Trophoblast cell (in vitro differentiated cells and primary cell): ENCODE measurements around the gene PERM1.

Experiments
- DNase-seq, 2 donors: peaks; one replicate each; pipeline ENCODE4 v3.0.0-alpha.2; 2016
- H2AFZ ChIP-seq: 2 replicates; pipeline ENCODE4 v1.6.1; 2013; ENCODE audit warnings: low read length, moderate library complexity, mild to moderate bottlenecking; ENCODE audit not compliant: insufficient read depth, poor library complexity
- H2AK5ac ChIP-seq: 2 replicates; pipeline ENCODE4 v1.6.1; 2013; ENCODE audit warnings: mild to moderate bottlenecking, low read length
- H2BK120ac ChIP-seq: 2 replicates; pipeline ENCODE4 v1.6.1; 2013; ENCODE audit warnings: low read length, mild to moderate bottlenecking, moderate library complexity; ENCODE audit not compliant: insufficient read depth, poor library complexity
- H2BK12ac ChIP-seq: 2 replicates; pipeline ENCODE4 v1.6.1; 2013; ENCODE audit warnings: mild to moderate bottlenecking, low read length, moderate library complexity
- H2BK5ac ChIP-seq: 2 replicates; pipeline ENCODE4 v1.6.1; 2013; ENCODE audit warnings: low read length, low read depth, moderate library complexity, mild to moderate bottlenecking; ENCODE audit not compliant: poor library complexity
- H3K14ac ChIP-seq: 2 replicates; pipeline ENCODE4 v1.6.1; 2013; ENCODE audit warnings: mild to moderate bottlenecking, low read length
- H3K18ac ChIP-seq: 2 replicates; pipeline ENCODE4 v1.6.1; 2013; ENCODE audit warnings: mild to moderate bottlenecking, low read length
- H3K23ac ChIP-seq: 2 replicates; pipeline ENCODE4 v1.6.1; 2013; ENCODE audit warnings: low read length
- H3K27ac ChIP-seq: 2 replicates; pipeline ENCODE4 v1.5.1; 2013; ENCODE audit warnings: low read depth, mild to moderate bottlenecking, inconsistent platforms, low read length, moderate library complexity
- H3K27me3 ChIP-seq: 2 replicates; pipeline ENCODE4 v1.6.1; 2013; ENCODE audit warnings: inconsistent platforms, mild to moderate bottlenecking, low read length, moderate library complexity; ENCODE audit not compliant: insufficient read depth
- H3K36me3 ChIP-seq, 2 experiments: 1 replicate in 1 of 2; 2 replicates in 1 of 2; pipeline ENCODE4 v1.6.1; 2013; ENCODE audit warnings: low read length in 2 of 2, mild to moderate bottlenecking in 2 of 2, moderate library complexity in 1 of 2; ENCODE audit not compliant: insufficient read depth in 2 of 2, control insufficient read depth in 1 of 2
- H3K4ac ChIP-seq: 2 replicates; pipeline ENCODE4 v1.6.1; 2013; ENCODE audit warnings: low read depth, mild to moderate bottlenecking, low read length, moderate library complexity
- H3K4me1 ChIP-seq, 2 experiments: 1 replicate in 1 of 2; 2 replicates in 1 of 2; pipeline ENCODE4 v1.6.1; 2013; ENCODE audit warnings: low read length in 2 of 2, mild to moderate bottlenecking in 2 of 2, moderate library complexity in 1 of 2; ENCODE audit not compliant: insufficient read depth in 2 of 2, control insufficient read depth in 1 of 2
- H3K4me2 ChIP-seq: 2 replicates; pipeline ENCODE4 v1.6.1; 2013; ENCODE audit warnings: inconsistent platforms, mild to moderate bottlenecking, low read length, moderate library complexity
- H3K4me3 ChIP-seq: 2 replicates; pipeline ENCODE4 v1.5.1; 2013; ENCODE audit warnings: mild to moderate bottlenecking, low read depth, low read length, inconsistent platforms
- H3K79me1 ChIP-seq: one replicate; pipeline ENCODE4 v1.6.1; 2013; ENCODE audit warnings: low read length
- H3K79me2 ChIP-seq: 2 replicates; pipeline ENCODE4 v1.6.1; 2013; ENCODE audit warnings: low read length, mild to moderate bottlenecking; ENCODE audit not compliant: control insufficient read depth, insufficient read depth, poor library complexity
- H3K9ac ChIP-seq: 2 replicates; pipeline ENCODE4 v1.6.1; 2013; ENCODE audit warnings: mild to moderate bottlenecking, low read length
- H3K9me3 ChIP-seq: 2 replicates; pipeline ENCODE4 v1.6.1; 2013; ENCODE audit warnings: low read depth, mild to moderate bottlenecking, control low read depth, inconsistent platforms, low read length; ENCODE audit not compliant: insufficient read depth
- H4K12ac ChIP-seq: 2 replicates; pipeline ENCODE4 v1.6.1; 2013; ENCODE audit warnings: low read depth, mild to moderate bottlenecking, low read length, moderate library complexity
- H4K8ac ChIP-seq: 2 replicates; pipeline ENCODE4 v1.6.1; 2013; ENCODE audit warnings: low read depth, mild to moderate bottlenecking, low read length, moderate library complexity
- H4K91ac ChIP-seq: one replicate; pipeline ENCODE4 v1.6.1; 2013; ENCODE audit warnings: low read depth, mild to moderate bottlenecking, low read length, moderate library complexity
- WGBS: extraction: QIAGEN DNeasy Blood & Tissue Kit; methylation state at CpG from one replicate; pipeline ENCODE4 v1.1.7; 2013; ENCODE audit warnings: missing lambda C conversion rate; ENCODE audit not compliant: insufficient read length, insufficient coverage; ENCODE audit errors: extremely low coverage; 5-methylcytosine and 5-hydroxymethylcytosine counted together

The PERM1 gene

DNA sequence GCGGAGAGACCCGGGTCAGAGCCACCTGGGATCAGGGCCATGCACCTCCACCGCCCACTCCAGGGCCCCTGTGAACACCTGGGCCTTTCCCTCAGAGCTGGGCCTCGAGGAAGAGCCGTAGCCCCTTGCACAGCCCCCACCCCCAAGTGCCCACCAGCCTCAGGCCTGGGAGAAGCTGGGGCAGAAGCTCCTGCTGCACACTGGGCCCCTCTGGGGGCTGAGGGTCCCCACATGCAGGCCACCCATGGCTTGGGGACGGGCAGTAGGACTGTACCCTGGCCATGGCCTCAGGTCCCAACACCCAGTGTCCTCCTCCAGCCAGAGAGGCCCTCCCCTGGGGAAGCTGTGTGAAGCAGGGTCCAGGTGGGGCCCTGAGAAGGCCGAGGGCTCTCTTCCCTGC lies 29.3 kb downstream of the PERM1 start:
- Histone ChIP-seq H3K79me1 (no peaks in the 10 kb centered on the region), H3K23ac (no peak overlapping the region), H3K27ac (no peak overlapping the region), H3K4me1 (no peaks in the 10 kb centered on the region), H3K4me2 (no peak overlapping the region), H2AK5ac (no peak overlapping the region), H3K36me3 (peaks cover 95 to 98% of the 10 kb centered on the region in 2 experiments), H2BK5ac (no peak overlapping the region), H4K91ac (no peak overlapping the region), H3K27me3 (no peaks in the 10 kb centered on the region), H3K18ac (no peak overlapping the region), H3K9me3 (peaks cover 6% of the 10 kb centered on the region), H2BK120ac (no peak overlapping the region), H3K14ac (no peak overlapping the region), H3K4ac (no peak overlapping the region), H3K4me3 (no peak overlapping the region), H4K12ac (no peak overlapping the region), H3K9ac (no peak overlapping the region), H2BK12ac (no peak overlapping the region), H4K8ac (no peak overlapping the region), H2AFZ (no peak overlapping the region), H3K79me2 (no peaks in the 10 kb centered on the region)
- no peak for DNase-seq
- no CpG with 5 or more reads among the region's 7 CpGs for WGBS

DNA sequence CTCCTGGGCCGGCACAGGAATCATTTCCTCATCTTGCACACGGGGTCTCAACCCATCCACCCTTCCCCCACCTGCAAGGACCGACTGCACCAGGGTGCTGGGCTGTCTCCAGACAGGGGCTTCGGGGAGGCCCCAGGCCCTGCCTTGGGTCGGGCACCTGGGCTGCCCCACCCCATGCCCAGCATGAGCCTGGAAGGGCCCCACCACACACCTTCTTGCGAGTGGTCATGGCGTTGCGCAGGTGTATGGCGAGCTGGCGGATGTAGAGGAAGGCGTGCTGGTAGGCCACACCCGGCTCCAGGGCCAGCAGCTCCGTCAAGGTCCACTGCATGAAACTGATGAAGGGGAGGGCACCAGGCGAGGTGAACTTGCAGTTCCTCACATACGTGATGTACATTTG lies 29.7 kb downstream of the PERM1 start:
- WGBS, result no CpG with 5 or more reads among the region's 15 CpGs
- Histone ChIP-seq H3K27ac (no peak overlapping the region), H3K18ac (no peak overlapping the region), H3K14ac (no peak overlapping the region), H3K9me3 (peaks cover 6% of the 10 kb centered on the region), H3K4ac (no peak overlapping the region), H3K9ac (no peak overlapping the region), H3K4me2 (no peak overlapping the region), H3K4me1 (no peaks in the 10 kb centered on the region), H3K79me2 (no peaks in the 10 kb centered on the region), H3K4me3 (no peak overlapping the region), H4K8ac (no peak overlapping the region), H2BK120ac (no peak overlapping the region), H2AFZ (no peak overlapping the region), H3K36me3 (peaks cover 99% of the 10 kb centered on the region in 2 experiments), H3K23ac (no peak overlapping the region), H4K91ac (no peak overlapping the region), H2BK12ac (no peak overlapping the region), H4K12ac (no peak overlapping the region), H3K79me1 (no peaks in the 10 kb centered on the region), H2BK5ac (no peak overlapping the region), H2AK5ac (no peak overlapping the region), H3K27me3 (no peaks in the 10 kb centered on the region)
- no peak for DNase-seq

- Histone ChIP-seq H3K79me2 (no peaks in the 10 kb centered on the region), H2AFZ (no peak overlapping the region), H3K36me3 (peaks cover 96 to 97% of the 10 kb centered on the region in 2 experiments), H3K27me3 (no peaks in the 10 kb centered on the region), H3K9me3 (peaks cover 6% of the 10 kb centered on the region), H2BK5ac (no peak overlapping the region), H3K79me1 (no peaks in the 10 kb centered on the region), H3K4ac (no peak overlapping the region), H3K4me1 (no peaks in the 10 kb centered on the region), H3K4me2 (no peak overlapping the region), H2BK12ac (no peak overlapping the region), H2BK120ac (no peak overlapping the region), H2AK5ac (no peak overlapping the region), H4K12ac (no peak overlapping the region), H3K18ac (no peak overlapping the region), H3K14ac (no peak overlapping the region), H3K23ac (no peak overlapping the region), H3K9ac (no peak overlapping the region), H3K27ac (no peak overlapping the region), H4K8ac (no peak overlapping the region), H4K91ac (no peak overlapping the region), H3K4me3 (no peak overlapping the region)
- no CpG with 5 or more reads among the region's 6 CpGs for WGBS
- DNase-seq, result no peak
Observed at GRCh38 chr1:951364-951763, 30.5 kb downstream of the PERM1 start.

GRCh38 chr1:950881-951280 lies 31.0 kb downstream of the PERM1 start:
- Histone ChIP-seq H3K23ac (no peak overlapping the region), H4K12ac (no peak overlapping the region), H3K9ac (no peak overlapping the region), H2BK12ac (no peak overlapping the region), H3K4ac (no peak overlapping the region), H3K36me3 (peaks cover 96 to 97% of the 10 kb centered on the region in 2 experiments), H3K4me1 (no peaks in the 10 kb centered on the region), H3K79me2 (no peaks in the 10 kb centered on the region), H3K9me3 (peaks cover 6% of the 10 kb centered on the region), H3K4me3 (no peak overlapping the region), H3K14ac (no peak overlapping the region), H3K4me2 (no peak overlapping the region), H4K91ac (no peak overlapping the region), H3K79me1 (no peaks in the 10 kb centered on the region), H4K8ac (no peak overlapping the region), H2BK120ac (no peak overlapping the region), H3K27me3 (no peaks in the 10 kb centered on the region), H3K27ac (no peak overlapping the region), H2AK5ac (no peak overlapping the region), H2BK5ac (no peak overlapping the region), H2AFZ (no peak overlapping the region), H3K18ac (no peak overlapping the region)
- no peak for DNase-seq
- WGBS, result no CpG with 5 or more reads among the region's 23 CpGs
